Suprapubic skin (tissue), 4 donors: Measurements from ENCODE around the gene GLIS1. TPM values are rescaled to one million over a fixed set of nuclear protein-coding genes. Genes with fewer than 3 reads are reported as not detected.

ENCODE experiments used
- DNase-seq, 2 donors: peaks; one replicate each; pipeline ENCODE4 v3.0.0-alpha.2; 2019; ENCODE audit warnings: low spot score in 2 of 2
- H3K27ac ChIP-seq: fragments of 200-600 bp; sonication (generic); one replicate; pipeline ENCODE4 v1.5.1; 2019
- H3K27me3 ChIP-seq: fragments of 200-600 bp; sonication (generic); one replicate; pipeline ENCODE4 v1.5.1; 2019
- H3K36me3 ChIP-seq: fragments of 200-600 bp; sonication (generic); one replicate; pipeline ENCODE4 v1.5.1; 2019
- H3K4me1 ChIP-seq: fragments of 200-600 bp; sonication (generic); one replicate; pipeline ENCODE4 v1.5.1; 2019
- H3K4me3 ChIP-seq: fragments of 200-600 bp; sonication (generic); one replicate; pipeline ENCODE4 v1.5.1; 2019; ENCODE audit warnings: mild to moderate bottlenecking
- H3K9me3 ChIP-seq: fragments of 200-600 bp; sonication (generic); one replicate; pipeline ENCODE4 v1.5.1; 2019
- CTCF ChIP-seq, 2 donors: fragments of 200-600 bp in 1 of 2; fragments of 450-650 bp in 1 of 2; sonication (generic) in 1 of 2; IDR thresholded peaks; one replicate each; pipeline ENCODE4 v1.5.1; 2016 to 2019; ENCODE audit warnings: antibody characterized with exemption in 2 of 2, mild to moderate bottlenecking in 1 of 2, moderate library complexity in 1 of 2
- EP300 ChIP-seq: sonication (generic); formaldehyde crosslinking; IDR thresholded peaks from one replicate; pipeline ENCODE4 v1.6.1; 2017; ENCODE audit warnings: antibody characterized with exemption
- POLR2A ChIP-seq, 2 donors: fragments of 450-650 bp; IDR thresholded peaks; one replicate each; pipeline ENCODE4 v1.6.1; 2017; ENCODE audit warnings: antibody characterized with exemption in 2 of 2, mild to moderate bottlenecking in 2 of 2, moderate library complexity in 2 of 2
- POLR2AphosphoS5 ChIP-seq, 3 donors: sonication (generic); formaldehyde crosslinking; IDR thresholded peaks; one replicate each; pipeline ENCODE4 v1.6.1; 2017; ENCODE audit warnings: antibody characterized with exemption in 3 of 3
- WGBS: methylation state at CpG from one replicate; pipeline ENCODE4 v1.1.5; 2018; 5-methylcytosine and 5-hydroxymethylcytosine counted together
- total RNA-seq, 4 donors: library from RNA; depleted of rRNA; stranded (reverse); fragments of >200 nt; gene quantifications; one replicate each; pipeline ENCODE4 v1.1.0, GENCODE V29; 2016

Gene GLIS1
- total RNA-seq, 4 donors from 2014 or later: 0.34 to 1.5 (median 0.59) TPM

DNA sequence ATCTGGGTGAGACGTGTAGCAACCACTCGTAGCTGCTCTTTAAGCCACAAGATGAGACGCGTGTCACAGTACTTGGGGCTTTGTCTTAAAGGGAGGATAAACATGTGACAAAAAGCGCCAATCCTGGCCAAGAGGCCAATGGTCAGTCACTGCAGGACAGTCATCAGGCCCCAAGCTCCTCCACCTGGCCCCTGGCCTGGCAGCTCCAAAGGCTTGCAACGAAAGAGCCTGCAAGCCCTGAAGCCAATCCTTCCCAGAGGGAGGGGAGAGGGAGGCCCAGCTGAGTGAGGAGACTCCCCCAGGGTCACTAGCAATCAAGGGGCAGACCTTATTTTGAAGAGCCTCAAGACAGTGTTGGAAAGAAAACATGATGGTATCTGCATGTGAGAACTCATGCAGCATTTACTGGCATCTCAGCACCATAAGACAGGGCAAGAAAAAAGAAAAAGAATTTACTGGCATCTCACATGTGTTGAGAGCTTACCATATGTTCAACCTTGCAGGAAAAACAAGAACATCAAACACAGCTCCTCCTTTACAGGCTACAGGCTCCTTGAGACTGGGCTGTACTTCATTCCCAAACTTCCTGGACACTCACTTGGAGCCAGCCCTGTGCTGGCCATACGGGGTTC, 11.4 kb downstream of the GLIS1 start:
- Histone ChIP-seq H3K36me3 (no peaks in the 10 kb centered on the region), H3K4me3 (no peak overlapping the region), H3K27ac (no peak overlapping the region), H3K9me3 (no peaks in the 10 kb centered on the region), H3K4me1 (no peaks in the 10 kb centered on the region), H3K27me3 (no peaks in the 10 kb centered on the region)
- TF ChIP-seq POLR2AphosphoS5 (IDR thresholded peaks at IDR 0.05) (no peak), POLR2A (IDR thresholded peaks at IDR 0.05) (no peak), CTCF (IDR thresholded peaks at IDR 0.05) (no peak), EP300 (no peak)
- DNase-seq: no peak
- WGBS: 94% methylated on average over 7 of the region's 7 CpGs

DNA sequence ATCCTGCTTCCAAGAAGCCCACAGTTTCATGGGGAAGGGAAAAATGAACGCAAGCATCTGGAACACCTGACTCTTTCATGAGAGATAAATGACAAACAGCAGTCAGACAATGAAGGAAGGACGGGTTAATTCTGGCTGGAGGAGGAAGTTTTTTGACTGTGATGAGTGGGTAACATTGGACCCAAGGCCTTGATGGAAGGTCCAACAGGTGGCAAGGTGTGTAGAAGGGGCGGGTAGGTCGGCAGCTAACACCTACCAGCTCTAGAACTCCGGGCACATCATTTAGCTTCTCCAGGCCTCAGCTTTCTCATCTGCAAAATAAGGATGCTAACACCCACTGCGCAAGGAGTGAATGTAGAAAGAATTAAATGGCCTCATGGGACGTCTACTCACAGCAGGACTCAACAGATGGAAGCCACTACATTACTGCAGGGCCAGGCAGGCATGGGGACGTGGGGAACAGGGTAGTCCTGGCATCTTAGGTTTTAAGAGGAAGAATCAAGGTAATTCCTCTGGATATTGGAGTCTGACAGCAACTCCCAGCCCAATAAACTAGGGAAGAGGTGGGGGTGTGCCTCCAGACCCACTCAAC, 12.9 kb downstream of the GLIS1 start:
- TF ChIP-seq POLR2AphosphoS5 (IDR thresholded peaks at IDR 0.05) (no peak), CTCF (IDR thresholded peaks at IDR 0.05) (no peak), EP300 (no peak), POLR2A (IDR thresholded peaks at IDR 0.05) (no peak)
- no peak overlapping the region for H3K4me3 ChIP-seq
- H3K27ac ChIP-seq: no peak overlapping the region
- no peaks in the 10 kb centered on the region for H3K27me3 ChIP-seq
- no peaks in the 10 kb centered on the region for H3K36me3 ChIP-seq
- H3K9me3 ChIP-seq: no peaks in the 10 kb centered on the region
- 94% methylated on average over 8 of the region's 8 CpGs for WGBS
- DNase-seq: no peak
- no peaks in the 10 kb centered on the region for H3K4me1 ChIP-seq

DNA sequence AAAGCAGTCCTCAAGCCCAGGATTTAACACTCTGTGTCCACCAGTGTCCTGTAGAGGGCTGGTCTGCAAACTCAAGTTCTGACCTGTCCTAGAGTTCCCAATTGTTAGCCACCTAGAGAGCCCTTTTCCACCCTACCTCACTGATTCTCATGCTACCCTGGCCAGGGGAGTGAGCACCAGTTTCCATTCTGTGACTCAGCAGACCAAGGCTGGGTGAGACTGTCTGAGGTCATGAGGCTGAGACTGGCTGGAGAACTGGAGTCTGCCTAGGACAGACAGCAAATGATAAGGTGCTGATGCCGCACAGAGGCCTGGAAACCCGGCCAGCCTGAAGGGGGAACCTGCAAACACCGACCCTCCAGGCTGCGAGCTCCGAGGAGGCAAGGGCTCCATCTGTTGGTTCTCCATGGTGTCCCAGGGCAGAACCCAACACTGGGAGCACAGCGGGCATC, 13.7 kb downstream of the GLIS1 start:
- no peaks in the 10 kb centered on the region for H3K36me3 ChIP-seq
- 66% methylated on average over 5 of the region's 6 CpGs for WGBS
- H3K27me3 ChIP-seq: no peaks in the 10 kb centered on the region
- H3K9me3 ChIP-seq: no peaks in the 10 kb centered on the region
- H3K4me1 ChIP-seq: no peaks in the 10 kb centered on the region
- H3K27ac ChIP-seq: no peak overlapping the region
- no peak overlapping the region for H3K4me3 ChIP-seq
- TF ChIP-seq POLR2AphosphoS5 (IDR thresholded peaks at IDR 0.05): no peak
- no peak for TF ChIP-seq CTCF (IDR thresholded peaks at IDR 0.05)
- TF ChIP-seq EP300: no peak
- TF ChIP-seq POLR2A (IDR thresholded peaks at IDR 0.05): no peak
- no peak for DNase-seq

- Histone ChIP-seq H3K9me3 (no peaks in the 10 kb centered on the region), H3K27ac (no peak overlapping the region), H3K27me3 (peaks cover 8% of the 10 kb centered on the region), H3K4me3 (no peak overlapping the region), H3K36me3 (no peaks in the 10 kb centered on the region), H3K4me1 (no peaks in the 10 kb centered on the region)
- DNase-seq: no peak
- TF ChIP-seq POLR2AphosphoS5 (IDR thresholded peaks at IDR 0.05) (no peak), CTCF (IDR thresholded peaks at IDR 0.05) (no peak), EP300 (no peak), POLR2A (IDR thresholded peaks at IDR 0.05) (no peak)
- WGBS: 80% methylated on average over 1 of the region's 1 CpG
These were observed 16.9 kb downstream of the GLIS1 start for GRCh38 chr1:53722025-53722424.

DNA sequence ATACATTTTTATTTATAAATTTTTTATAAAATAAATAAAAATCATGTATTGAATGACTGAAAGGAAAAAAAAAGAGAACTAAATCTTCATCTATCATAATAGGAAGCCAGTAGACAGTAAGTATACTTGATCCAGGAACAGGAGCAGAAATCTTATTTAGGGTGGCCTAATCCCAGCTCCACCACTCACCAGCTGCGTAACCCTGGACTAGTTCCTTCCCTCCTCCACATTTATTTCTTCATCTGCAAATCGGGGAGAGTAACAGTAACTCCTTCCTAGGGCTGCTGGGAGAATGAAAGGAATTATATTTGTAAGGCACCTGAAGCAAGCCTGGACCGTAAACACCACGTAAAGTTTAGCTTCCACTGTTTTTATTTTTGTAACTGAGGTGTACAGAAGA, 17.9 kb downstream of the GLIS1 start:
- WGBS: 81% methylated on average over 4 of the region's 4 CpGs
- Histone ChIP-seq H3K4me3 (no peak overlapping the region), H3K9me3 (no peaks in the 10 kb centered on the region), H3K36me3 (no peaks in the 10 kb centered on the region), H3K4me1 (no peaks in the 10 kb centered on the region), H3K27ac (no peak overlapping the region), H3K27me3 (peaks cover 8% of the 10 kb centered on the region)
- TF ChIP-seq CTCF (IDR thresholded peaks at IDR 0.05) (no peak), POLR2A (IDR thresholded peaks at IDR 0.05) (no peak)
- DNase-seq: no peak
